Measurements from ENCODE around the gene MICALL2. TPM values are rescaled to one million over a fixed set of nuclear protein-coding genes. Genes with fewer than 3 reads are reported as not detected.

Gene MICALL2
- total RNA-seq, 1 experiment from 2014 or later, result 7.7 TPM

- Histone ChIP-seq H3K4me1 (replicated peaks) (peaks cover 24% of the 10 kb centered on the region), H3K4me3 (no peak overlapping the region), H3K27ac (no peak overlapping the region), H3K27me3 (replicated peaks) (no peaks in the 10 kb centered on the region), H3K36me3 (peaks cover 7% of the 10 kb centered on the region; the same call in 1 of the 2 replicates), H3K9me3 (replicated peaks) (no peaks in the 10 kb centered on the region)
- no peak for DNase-seq (ENCODE audit: low read depth in 1 of 2, low spot score in 2 of 2)
Observed at GRCh38 chr7:1457059-1457948, 2.0 kb downstream of the MICALL2 start.

- no peak overlapping the region for H3K27ac ChIP-seq
- no peaks in the 10 kb centered on the region for H3K9me3 ChIP-seq (replicated peaks)
- peaks cover 24% of the 10 kb centered on the region for H3K4me1 ChIP-seq (replicated peaks)
- no peaks in the 10 kb centered on the region for H3K27me3 ChIP-seq (replicated peaks)
- no peak overlapping the region for H3K4me3 ChIP-seq
- peaks cover 7% of the 10 kb centered on the region; the same call in 1 of the 2 replicates for H3K36me3 ChIP-seq
- no peak for DNase-seq (ENCODE audit: low read depth in 1 of 2, low spot score in 2 of 2)
Observed at GRCh38 chr7:1455955-1456354, 3.3 kb downstream of the MICALL2 start.

- H3K27me3 ChIP-seq (replicated peaks), result no peaks in the 10 kb centered on the region
- H3K36me3 ChIP-seq, result peaks cover 7% of the 10 kb centered on the region; the same call in 1 of the 2 replicates
- no peak for DNase-seq (ENCODE audit: low read depth in 1 of 2, low spot score in 2 of 2)
- H3K9me3 ChIP-seq (replicated peaks), result no peaks in the 10 kb centered on the region
- H3K4me3 ChIP-seq, result no peak overlapping the region
- no peak overlapping the region for H3K27ac ChIP-seq
- peaks cover 24% of the 10 kb centered on the region for H3K4me1 ChIP-seq (replicated peaks)
Observed at GRCh38 chr7:1455241-1455939, 3.9 kb downstream of the MICALL2 start.

GRCh38 chr7:1454542-1454941 lies 4.7 kb downstream of the MICALL2 start:
- H3K27me3 ChIP-seq (replicated peaks), result no peaks in the 10 kb centered on the region
- H3K4me1 ChIP-seq (replicated peaks), result peaks cover 20% of the 10 kb centered on the region
- peaks cover 8% of the 10 kb centered on the region; the same call in 1 of the 2 replicates for H3K36me3 ChIP-seq
- H3K27ac ChIP-seq, result no peak overlapping the region
- H3K4me3 ChIP-seq, result no peak overlapping the region
- DNase-seq (ENCODE audit: low read depth in 1 of 2, low spot score in 2 of 2), result no peak
- no peaks in the 10 kb centered on the region for H3K9me3 ChIP-seq (replicated peaks)

- Histone ChIP-seq H3K4me1 (replicated peaks) (no peaks in the 10 kb centered on the region), H3K9me3 (replicated peaks) (no peaks in the 10 kb centered on the region), H3K36me3 (0 out of 2 replicates have a peak, but pooled peaks cover 9% of the 10 kb centered on the region), H3K4me3 (no peak overlapping the region), H3K27me3 (replicated peaks) (no peaks in the 10 kb centered on the region), H3K27ac (no peak overlapping the region)
- no peak for DNase-seq (ENCODE audit: low read depth in 1 of 2, low spot score in 2 of 2)
Observed at GRCh38 chr7:1452205-1452604, 7.1 kb downstream of the MICALL2 start.

GRCh38 chr7:1450987-1451386 lies 8.3 kb downstream of the MICALL2 start:
- no peak overlapping the region for H3K4me3 ChIP-seq
- DNase-seq (ENCODE audit: low read depth in 1 of 2, low spot score in 2 of 2), result no peak
- H3K9me3 ChIP-seq (replicated peaks), result no peaks in the 10 kb centered on the region
- H3K27ac ChIP-seq, result no peak overlapping the region
- no peaks in the 10 kb centered on the region for H3K4me1 ChIP-seq (replicated peaks)
- H3K36me3 ChIP-seq, result 0 out of 2 replicates have a peak, but pooled peaks cover 9% of the 10 kb centered on the region
- H3K27me3 ChIP-seq (replicated peaks), result no peaks in the 10 kb centered on the region

GRCh38 chr7:1450431-1450830 lies 8.8 kb downstream of the MICALL2 start:
- H3K4me3 ChIP-seq, result no peak overlapping the region
- H3K27me3 ChIP-seq (replicated peaks), result no peaks in the 10 kb centered on the region
- DNase-seq (ENCODE audit: low read depth in 1 of 2, low spot score in 2 of 2), result no peak
- H3K4me1 ChIP-seq (replicated peaks), result no peaks in the 10 kb centered on the region
- no peak overlapping the region for H3K27ac ChIP-seq
- 0 out of 2 replicates have a peak, but pooled peaks cover 8% of the 10 kb centered on the region for H3K36me3 ChIP-seq
- no peaks in the 10 kb centered on the region for H3K9me3 ChIP-seq (replicated peaks)

- Histone ChIP-seq H3K4me3 (no peak overlapping the region), H3K36me3 (0 out of 2 replicates have a peak, but pooled peaks cover 6% of the 10 kb centered on the region), H3K4me1 (replicated peaks) (no peaks in the 10 kb centered on the region), H3K9me3 (replicated peaks) (no peaks in the 10 kb centered on the region), H3K27me3 (replicated peaks) (no peaks in the 10 kb centered on the region), H3K27ac (no peak overlapping the region)
- DNase-seq (ENCODE audit: low read depth in 1 of 2, low spot score in 2 of 2), result no peak
Observed at GRCh38 chr7:1449951-1450350, 9.3 kb downstream of the MICALL2 start.

- DNase-seq (ENCODE audit: low read depth in 1 of 2, low spot score in 2 of 2), result no peak
- H3K27me3 ChIP-seq (replicated peaks), result no peaks in the 10 kb centered on the region
Observed at GRCh38 chr7:1449501-1449900, 9.8 kb downstream of the MICALL2 start.

GRCh38 chr7:1448958-1449357 lies 10.3 kb downstream of the MICALL2 start:
- H3K4me3 ChIP-seq, result no peak overlapping the region
- no peaks in the 10 kb centered on the region for H3K4me1 ChIP-seq (replicated peaks)
- no peak overlapping the region for H3K27ac ChIP-seq
- H3K27me3 ChIP-seq (replicated peaks), result no peaks in the 10 kb centered on the region
- no peak for DNase-seq (ENCODE audit: low read depth in 1 of 2, low spot score in 2 of 2)
- H3K36me3 ChIP-seq, result 0 out of 2 replicates have a peak, but pooled peaks cover 6% of the 10 kb centered on the region
- H3K9me3 ChIP-seq (replicated peaks), result no peaks in the 10 kb centered on the region

More at GRCh38 chr7:1449501-1449900, 9.8 kb downstream of the MICALL2 start:
- H3K4me1 ChIP-seq (replicated peaks), result no peaks in the 10 kb centered on the region
- 0 out of 2 replicates have a peak, but pooled peaks cover 6% of the 10 kb centered on the region for H3K36me3 ChIP-seq
- no peak overlapping the region for H3K4me3 ChIP-seq
- H3K27ac ChIP-seq, result no peak overlapping the region
- H3K9me3 ChIP-seq (replicated peaks), result no peaks in the 10 kb centered on the region

GRCh38 chr7:1447551-1448244 lies 11.6 kb downstream of the MICALL2 start:
- no peak overlapping the region for H3K27ac ChIP-seq
- no peak for DNase-seq (ENCODE audit: low read depth in 1 of 2, low spot score in 2 of 2)
- no peaks in the 10 kb centered on the region for H3K9me3 ChIP-seq (replicated peaks)
- no peaks in the 10 kb centered on the region for H3K4me1 ChIP-seq (replicated peaks)
- H3K4me3 ChIP-seq, result no peak overlapping the region
- 0 out of 2 replicates have a peak, but pooled peaks cover 6% of the 10 kb centered on the region for H3K36me3 ChIP-seq
- no peaks in the 10 kb centered on the region for H3K27me3 ChIP-seq (replicated peaks)

GRCh38 chr7:1447112-1447511 lies 12.2 kb downstream of the MICALL2 start:
- Histone ChIP-seq H3K27ac (no peak overlapping the region), H3K27me3 (replicated peaks) (no peaks in the 10 kb centered on the region), H3K9me3 (replicated peaks) (no peaks in the 10 kb centered on the region), H3K36me3 (0 out of 2 replicates have a peak, but pooled peaks cover 6% of the 10 kb centered on the region), H3K4me3 (no peak overlapping the region), H3K4me1 (replicated peaks) (no peaks in the 10 kb centered on the region)
- DNase-seq (ENCODE audit: low read depth in 1 of 2, low spot score in 2 of 2), result no peak

- Histone ChIP-seq H3K27me3 (replicated peaks) (no peaks in the 10 kb centered on the region), H3K36me3 (0 out of 2 replicates have a peak, but pooled peaks cover 6% of the 10 kb centered on the region), H3K27ac (no peak overlapping the region), H3K4me3 (no peak overlapping the region), H3K9me3 (replicated peaks) (no peaks in the 10 kb centered on the region), H3K4me1 (replicated peaks) (no peaks in the 10 kb centered on the region)
- no peak for DNase-seq (ENCODE audit: low read depth in 1 of 2, low spot score in 2 of 2)
Observed at GRCh38 chr7:1446620-1447032, 12.6 kb downstream of the MICALL2 start.
